Stimulated activated memory B cell treated with anti-CD40 and anti-IgM and Interleukin-4, amounts not matched to agents 10 μg/mL and 1 μg/mL and 100 μg/mL, for 72 hours (primary cell): Measurements from ENCODE around the gene ZNF664.

ENCODE experiments used
- ATAC-seq: fragments of 150-1000 bp; cut with Tn5 transposase; 2 replicates; pipeline ENCODE4 v1.10.0; 2021
- H3K27ac Mint-ChIP-seq: one replicate; pipeline ENCODE4 v1.8.0; 2022; ENCODE audit warnings: mild to moderate bottlenecking, mixed read lengths
- H3K27me3 Mint-ChIP-seq: one replicate; pipeline ENCODE4 v1.8.0; 2022; ENCODE audit warnings: mixed read lengths
- H3K36me3 Mint-ChIP-seq: one replicate; pipeline ENCODE4 v1.8.0; 2022; ENCODE audit warnings: mixed read lengths
- H3K4me1 Mint-ChIP-seq: one replicate; pipeline ENCODE4 v1.8.0; 2022; ENCODE audit warnings: mixed read lengths
- H3K4me3 Mint-ChIP-seq: one replicate; pipeline ENCODE4 v1.8.0; 2022; ENCODE audit warnings: mild to moderate bottlenecking, moderate library complexity, mixed read lengths
- H3K9me3 Mint-ChIP-seq: one replicate; pipeline ENCODE4 v1.8.0; 2022; ENCODE audit warnings: mixed read lengths

Gene ZNF664

DNA sequence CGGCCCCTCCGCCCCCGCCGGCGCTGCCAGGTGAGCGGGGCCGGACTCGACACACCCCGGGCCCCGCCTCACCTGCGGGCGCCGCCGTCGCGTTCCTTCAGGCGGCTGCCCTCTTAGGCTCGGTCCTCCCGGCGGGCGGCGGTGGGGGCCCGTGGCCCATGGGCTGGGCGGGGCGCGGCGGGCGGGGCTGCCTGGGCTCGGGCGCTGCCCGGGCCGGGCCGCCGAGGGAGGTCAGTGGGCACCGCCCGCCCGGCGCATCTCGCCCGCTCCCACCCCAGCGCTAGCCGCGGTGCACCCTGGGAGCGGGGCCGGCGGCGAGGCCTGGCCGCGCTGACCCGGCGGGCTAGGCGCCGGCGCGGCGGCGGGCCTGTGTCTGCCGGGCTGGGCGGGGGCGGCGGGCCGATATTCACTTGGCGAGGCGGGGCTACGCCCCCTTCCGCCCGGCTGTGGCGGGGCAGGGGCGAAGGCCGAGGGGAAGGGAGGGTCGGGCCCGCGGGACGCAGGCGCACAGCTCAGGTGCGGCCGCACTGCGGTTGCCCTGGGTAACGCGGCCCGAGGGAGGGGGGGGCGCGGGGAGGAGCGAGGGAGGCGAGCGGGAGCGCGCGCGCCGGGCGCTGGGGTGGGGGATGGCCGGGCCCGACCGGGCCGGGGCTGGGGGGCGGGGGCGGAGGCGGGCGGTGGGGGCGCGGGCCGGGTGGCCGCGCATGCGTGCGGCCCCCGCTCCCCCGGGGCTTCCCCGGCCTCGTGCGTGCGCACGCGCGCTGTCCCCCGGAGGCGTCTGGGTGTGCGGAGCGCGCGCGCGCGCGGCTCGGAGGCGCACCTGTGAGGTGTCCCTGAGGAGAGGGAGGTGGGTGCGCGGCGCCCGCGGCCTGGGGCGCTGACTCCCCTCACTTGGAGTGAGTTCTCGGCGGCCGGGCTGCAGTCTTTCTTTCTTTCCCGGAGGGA lies at the start of gene ZNF664, which contains the start of gene CCDC92:
Gene ZNF664 (plus strand): TSS at position 759 of the 945 bp plus-strand sequence. CDS start 38,930 bp downstream, outside the sequence.
Gene CCDC92 (minus strand): TSS at position 375 of the 945 bp plus-strand sequence. CDS start 28,526 bp downstream, outside the sequence.
- Mint-ChIP-seq H3K9me3 (no peaks in the 10 kb centered on the region), H3K4me1 (peaks cover 27% of the 10 kb centered on the region), H3K27ac (peak within 1 kb of the TSS; percentile 76), H3K27me3 (no peaks in the 10 kb centered on the region), H3K4me3 (peak within 1 kb of the TSS; percentile 91), H3K36me3 (peaks cover 19% of the 10 kb centered on the region)
- ATAC-seq = peak; percentile 92

DNA sequence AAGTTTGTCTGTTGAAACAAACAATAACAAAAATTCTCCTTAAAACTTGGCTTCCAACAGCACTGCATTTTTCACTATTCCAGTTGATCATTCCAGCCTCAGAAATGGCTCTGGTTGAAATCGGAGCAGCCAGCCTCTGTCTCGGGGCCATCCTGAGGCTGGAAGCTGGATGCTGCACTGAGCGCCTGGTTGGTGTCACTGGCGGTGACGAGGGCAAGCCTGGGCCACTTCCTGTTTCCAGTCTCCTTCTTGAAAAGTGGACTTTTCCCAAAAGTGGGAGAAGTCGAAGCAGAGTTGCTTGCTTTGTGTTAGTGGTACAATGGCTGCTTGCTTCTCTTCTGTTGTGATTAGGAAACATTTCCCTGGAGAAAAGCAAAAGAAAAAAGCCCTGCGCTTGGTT lies 49.1 kb upstream of the ZNF664 start:
- no peak for ATAC-seq
- H3K9me3 Mint-ChIP-seq = no peaks in the 10 kb centered on the region
- H3K27me3 Mint-ChIP-seq = peaks cover 50% of the 10 kb centered on the region
- H3K4me1 Mint-ChIP-seq = peaks cover 14% of the 10 kb centered on the region
- no peak overlapping the region for H3K4me3 Mint-ChIP-seq
- H3K36me3 Mint-ChIP-seq = no peaks in the 10 kb centered on the region
- no peak overlapping the region for H3K27ac Mint-ChIP-seq

DNA sequence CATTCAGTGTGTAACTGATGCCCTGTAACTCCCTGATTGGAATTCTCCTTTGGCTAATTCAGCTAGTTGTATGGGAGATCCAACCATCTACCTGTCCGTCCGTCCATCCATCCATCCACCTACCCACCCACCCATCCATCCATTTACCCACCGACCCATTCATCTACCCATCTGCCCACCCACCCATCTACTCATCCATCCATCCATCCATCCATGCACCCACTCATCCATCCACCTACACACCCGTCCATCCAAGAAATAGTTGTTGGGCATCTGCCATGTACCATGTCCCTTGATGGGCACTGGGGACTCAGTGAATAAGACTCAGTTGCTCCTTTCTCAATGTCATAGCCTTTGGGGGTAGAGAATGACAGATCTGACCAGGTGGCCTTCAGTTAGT lies 48.5 kb upstream of the ZNF664 start:
- Mint-ChIP-seq H3K9me3 (no peaks in the 10 kb centered on the region), H3K27ac (no peak overlapping the region), H3K27me3 (peaks cover 57% of the 10 kb centered on the region), H3K4me3 (no peak overlapping the region), H3K36me3 (no peaks in the 10 kb centered on the region), H3K4me1 (peaks cover 19% of the 10 kb centered on the region)
- no peak for ATAC-seq

DNA sequence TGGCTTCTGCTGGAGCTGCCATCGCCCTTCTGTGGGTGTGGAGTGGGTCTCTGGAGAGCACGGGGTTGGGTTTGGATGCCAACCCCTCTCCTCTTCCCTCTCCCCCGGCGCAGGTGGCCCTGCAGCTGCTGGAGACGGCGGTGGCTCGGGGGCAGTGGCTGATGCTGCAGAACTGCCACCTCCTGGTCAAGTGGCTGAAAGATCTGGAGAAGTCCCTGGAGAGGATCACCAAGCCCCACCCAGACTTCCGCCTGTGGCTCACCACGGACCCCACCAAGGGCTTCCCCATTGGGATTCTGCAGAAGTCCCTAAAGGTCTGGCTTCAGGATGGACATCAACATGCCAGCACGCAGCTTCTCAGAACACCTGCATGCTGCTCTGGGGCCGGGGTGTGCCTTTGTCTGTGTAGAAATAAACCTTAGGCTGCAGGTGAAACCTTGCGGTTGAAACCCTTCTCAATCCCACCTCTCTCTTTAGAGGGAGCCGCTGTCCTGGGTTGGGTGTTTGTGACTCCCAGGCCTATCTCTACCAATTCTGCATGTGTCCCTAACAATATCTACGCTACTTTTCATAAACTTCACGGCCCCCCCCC lies 44.6 kb upstream of the ZNF664 start:
- peaks cover 19% of the 10 kb centered on the region for H3K4me1 Mint-ChIP-seq
- no peak overlapping the region for H3K4me3 Mint-ChIP-seq
- peaks cover 56% of the 10 kb centered on the region for H3K27me3 Mint-ChIP-seq
- H3K9me3 Mint-ChIP-seq = no peaks in the 10 kb centered on the region
- peak; percentile 41 for ATAC-seq
- no peaks in the 10 kb centered on the region for H3K36me3 Mint-ChIP-seq
- H3K27ac Mint-ChIP-seq = no peak overlapping the region

DNA sequence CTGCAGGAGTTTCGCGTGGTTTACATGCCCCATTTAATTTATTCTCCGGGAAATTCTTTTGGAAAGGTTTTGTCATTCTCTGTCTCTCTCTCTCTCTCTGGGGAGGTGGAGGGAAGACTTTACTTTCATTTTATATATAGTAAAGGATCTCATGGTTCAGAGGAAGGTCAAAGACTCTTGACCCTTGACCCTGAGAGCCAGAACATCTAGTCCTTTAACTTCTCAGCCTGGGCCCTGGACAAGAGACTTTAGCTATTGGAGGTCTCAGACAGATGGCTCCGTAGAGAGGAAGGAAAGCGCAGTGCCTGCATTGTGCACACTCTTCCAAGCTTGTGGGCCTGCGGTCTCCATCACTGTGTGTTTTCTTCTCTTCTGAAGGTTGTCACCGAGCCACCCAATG lies 44.1 kb upstream of the ZNF664 start:
- H3K27me3 Mint-ChIP-seq = peaks cover 52% of the 10 kb centered on the region
- no peak for ATAC-seq
- H3K4me3 Mint-ChIP-seq = no peak overlapping the region
- H3K36me3 Mint-ChIP-seq = no peaks in the 10 kb centered on the region
- no peaks in the 10 kb centered on the region for H3K9me3 Mint-ChIP-seq
- H3K4me1 Mint-ChIP-seq = peaks cover 24% of the 10 kb centered on the region
- H3K27ac Mint-ChIP-seq = no peak overlapping the region

DNA sequence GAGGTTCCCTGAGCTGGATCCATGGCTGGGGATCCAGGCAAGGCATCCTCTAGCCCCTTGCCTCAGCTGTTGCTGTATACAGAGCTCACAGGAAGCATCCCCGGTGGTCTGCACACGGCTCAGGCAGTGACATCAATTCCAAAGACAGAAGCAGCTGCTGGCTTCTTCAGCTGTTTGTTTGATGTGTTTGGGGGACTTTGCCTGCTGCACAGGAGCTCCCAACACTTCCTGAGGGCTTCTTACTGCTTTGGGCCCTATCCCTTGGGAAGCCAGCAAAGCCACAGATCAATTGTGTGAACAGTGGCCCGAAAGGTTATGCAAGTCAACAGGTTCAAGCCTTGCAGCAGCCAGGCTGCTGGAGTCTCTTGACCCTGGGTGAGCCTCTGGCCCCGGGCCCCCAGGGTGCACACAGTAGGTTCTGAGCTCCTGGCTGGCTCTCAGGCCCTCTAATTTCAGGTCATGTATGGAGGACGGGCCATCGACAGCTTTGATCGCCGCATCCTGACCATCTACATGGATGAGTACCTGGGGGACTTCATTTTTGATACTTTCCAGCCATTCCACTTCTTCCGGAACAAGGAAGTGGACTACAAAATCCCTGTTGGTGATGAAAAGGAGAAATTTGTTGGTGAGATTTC lies 43.0 kb upstream of the ZNF664 start:
- no peaks in the 10 kb centered on the region for H3K9me3 Mint-ChIP-seq
- ATAC-seq = no peak
- no peak overlapping the region for H3K27ac Mint-ChIP-seq
- peaks cover 28% of the 10 kb centered on the region for H3K4me1 Mint-ChIP-seq
- no peaks in the 10 kb centered on the region for H3K36me3 Mint-ChIP-seq
- no peak overlapping the region for H3K4me3 Mint-ChIP-seq
- peaks cover 40% of the 10 kb centered on the region for H3K27me3 Mint-ChIP-seq

DNA sequence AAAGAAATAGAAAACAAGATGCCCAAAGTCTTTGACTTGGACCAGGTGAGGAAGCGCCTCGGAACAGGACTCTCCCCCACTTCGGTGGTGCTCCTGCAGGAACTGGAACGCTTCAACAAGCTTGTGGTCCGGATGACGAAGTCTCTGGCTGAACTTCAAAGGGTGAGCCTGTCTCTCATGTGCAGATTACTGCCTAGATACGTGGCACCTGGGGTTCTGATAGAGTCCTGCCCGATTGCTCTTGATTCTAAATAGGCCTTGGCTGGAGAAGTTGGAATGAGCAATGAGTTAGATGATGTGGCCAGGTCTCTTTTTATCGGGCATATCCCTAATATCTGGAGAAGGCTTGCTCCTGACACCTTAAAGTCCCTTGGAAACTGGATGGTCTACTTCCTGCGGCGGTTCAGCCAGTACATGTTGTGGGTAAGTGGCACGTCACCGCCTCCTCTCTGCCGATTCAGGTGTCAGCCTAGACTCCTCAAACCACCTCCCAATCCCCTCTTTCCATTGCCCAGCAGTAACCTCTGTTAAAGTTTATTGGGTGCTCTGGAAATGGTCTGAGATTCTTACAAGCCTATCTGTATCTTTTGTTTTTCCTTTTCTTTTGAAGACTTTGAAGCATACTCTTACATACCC lies 41.2 kb upstream of the ZNF664 start:
- H3K27me3 Mint-ChIP-seq = peaks cover 31% of the 10 kb centered on the region
- H3K36me3 Mint-ChIP-seq = peaks cover 9% of the 10 kb centered on the region
- no peak overlapping the region for H3K27ac Mint-ChIP-seq
- H3K4me1 Mint-ChIP-seq = peaks cover 28% of the 10 kb centered on the region
- no peak for ATAC-seq
- no peaks in the 10 kb centered on the region for H3K9me3 Mint-ChIP-seq
- H3K4me3 Mint-ChIP-seq = no peak overlapping the region

DNA sequence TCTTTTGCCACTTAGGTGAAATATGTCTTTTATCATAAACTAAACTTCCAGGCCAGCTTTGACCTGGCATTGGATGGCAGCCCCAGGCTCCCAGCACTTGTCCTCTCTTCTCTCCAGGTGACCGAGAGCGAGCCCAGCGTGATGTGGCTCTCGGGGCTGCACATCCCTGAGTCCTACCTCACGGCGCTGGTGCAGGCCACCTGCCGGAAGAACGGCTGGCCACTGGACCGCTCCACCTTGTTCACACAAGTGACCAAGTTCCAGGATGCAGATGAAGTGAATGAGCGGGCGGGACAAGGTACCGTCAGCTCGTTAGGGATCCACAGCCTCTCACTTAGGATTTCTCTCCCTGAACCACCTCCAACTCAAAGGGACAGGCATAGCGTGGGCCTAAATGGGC lies 39.8 kb upstream of the ZNF664 start:
- Mint-ChIP-seq H3K4me1 (peaks cover 29% of the 10 kb centered on the region), H3K36me3 (peaks cover 19% of the 10 kb centered on the region), H3K27me3 (peaks cover 20% of the 10 kb centered on the region), H3K4me3 (no peak overlapping the region), H3K27ac (no peak overlapping the region), H3K9me3 (no peaks in the 10 kb centered on the region)
- ATAC-seq = no peak

DNA sequence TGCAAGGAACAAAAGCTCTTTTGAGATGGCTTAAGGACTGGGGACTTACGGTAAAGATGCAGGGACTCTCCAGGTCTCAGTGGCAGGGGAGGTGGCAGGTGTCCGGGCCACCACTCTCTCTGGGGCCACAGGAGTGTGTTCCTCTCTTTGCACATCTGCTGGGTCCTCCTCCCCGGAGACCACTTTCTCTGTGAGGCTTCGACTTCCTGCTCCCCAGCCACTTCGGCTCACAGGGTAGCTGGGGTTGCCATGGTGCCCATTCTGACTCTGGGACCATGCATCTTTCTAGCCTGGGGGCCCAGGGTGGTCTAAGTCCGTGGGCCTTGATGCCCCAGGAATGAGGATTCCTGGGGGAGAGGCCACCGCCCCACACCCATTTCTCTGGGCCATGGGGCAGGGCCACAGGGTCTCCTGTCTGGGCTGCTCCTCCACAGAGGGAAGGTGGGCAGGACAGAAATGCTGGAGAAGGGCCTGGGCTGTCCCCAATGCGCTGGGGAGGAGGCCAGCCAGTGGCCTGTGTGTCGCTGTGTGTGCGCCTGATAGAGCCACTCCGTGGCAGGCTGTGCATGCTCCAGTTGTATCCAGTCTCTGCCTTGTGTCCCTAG lies 38.9 kb upstream of the ZNF664 start:
- Mint-ChIP-seq H3K4me1 (peaks cover 29% of the 10 kb centered on the region), H3K27me3 (peaks cover 11% of the 10 kb centered on the region), H3K36me3 (peaks cover 19% of the 10 kb centered on the region), H3K27ac (no peak overlapping the region), H3K9me3 (no peaks in the 10 kb centered on the region), H3K4me3 (no peak overlapping the region)
- ATAC-seq = peak; percentile 25

DNA sequence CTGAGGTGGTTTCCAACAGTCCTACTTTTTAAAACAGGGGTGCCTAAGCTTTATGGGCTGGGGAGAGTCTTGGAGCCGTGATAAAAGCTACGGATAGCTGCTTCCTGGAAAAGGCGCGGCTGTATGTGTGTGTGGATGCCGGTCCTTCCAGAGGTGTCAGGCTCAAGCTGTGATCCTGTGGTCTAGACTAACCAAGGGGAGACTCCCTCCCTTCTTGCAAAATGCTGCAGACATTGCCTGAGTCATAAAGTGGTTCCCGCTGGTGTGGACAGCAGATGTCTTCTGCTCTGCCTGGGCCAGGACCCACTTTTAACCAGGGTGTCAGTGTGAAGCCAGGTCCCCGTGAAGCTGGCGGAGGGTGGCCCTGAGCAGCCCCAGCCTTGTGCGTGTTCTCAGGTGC lies 38.2 kb upstream of the ZNF664 start:
- peaks cover 19% of the 10 kb centered on the region for H3K36me3 Mint-ChIP-seq
- no peak for ATAC-seq
- H3K4me1 Mint-ChIP-seq = peaks cover 27% of the 10 kb centered on the region
- H3K27me3 Mint-ChIP-seq = peaks cover 4% of the 10 kb centered on the region
- H3K4me3 Mint-ChIP-seq = no peak overlapping the region
- H3K27ac Mint-ChIP-seq = no peak overlapping the region
- no peaks in the 10 kb centered on the region for H3K9me3 Mint-ChIP-seq

DNA sequence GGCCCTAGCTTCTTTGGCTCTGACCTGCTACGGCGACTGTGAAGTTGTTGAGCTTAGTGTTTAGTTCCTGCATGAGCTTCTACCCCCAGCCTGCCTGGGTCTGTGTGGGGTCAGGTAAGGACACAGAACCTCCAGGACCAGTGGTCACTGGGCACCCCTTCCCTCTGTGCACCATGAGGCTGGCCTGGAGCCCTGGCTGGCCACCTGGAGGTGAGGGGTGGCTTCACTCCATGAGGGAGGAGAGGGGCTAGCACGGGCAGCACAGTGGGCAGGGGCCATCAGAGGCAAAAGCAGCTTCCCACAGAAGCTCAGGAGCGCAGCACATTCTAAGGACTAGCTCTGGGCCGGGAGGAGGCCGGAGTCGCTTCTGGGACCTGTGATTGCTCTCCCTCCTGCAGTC lies 37.1 kb upstream of the ZNF664 start:
- Mint-ChIP-seq H3K9me3 (no peaks in the 10 kb centered on the region), H3K27me3 (no peaks in the 10 kb centered on the region), H3K36me3 (peaks cover 27% of the 10 kb centered on the region), H3K27ac (no peak overlapping the region), H3K4me3 (no peak overlapping the region), H3K4me1 (peaks cover 27% of the 10 kb centered on the region)
- ATAC-seq = no peak

DNA sequence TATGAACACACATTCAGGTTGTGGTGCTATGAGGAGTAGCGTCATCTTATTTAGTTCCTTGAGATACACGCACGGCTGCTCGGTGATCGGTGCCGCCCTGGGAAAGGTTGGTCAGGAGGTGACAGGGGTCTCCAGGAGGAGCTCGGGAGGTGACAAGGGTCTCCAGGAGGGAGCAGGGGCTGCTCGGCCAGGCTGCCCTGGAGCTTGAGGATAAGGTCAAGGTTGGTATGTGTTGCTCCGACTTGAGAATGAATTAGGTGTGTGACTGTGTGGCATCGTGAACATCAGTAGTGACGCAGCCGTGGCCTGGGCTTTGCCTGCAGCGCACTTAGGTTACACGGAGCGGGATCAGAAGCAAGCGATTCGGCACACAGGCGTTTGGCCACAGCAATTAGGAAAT lies 36.5 kb upstream of the ZNF664 start:
- peaks cover 31% of the 10 kb centered on the region for H3K36me3 Mint-ChIP-seq
- H3K9me3 Mint-ChIP-seq = no peaks in the 10 kb centered on the region
- H3K4me3 Mint-ChIP-seq = no peak overlapping the region
- H3K27me3 Mint-ChIP-seq = no peaks in the 10 kb centered on the region
- no peak overlapping the region for H3K27ac Mint-ChIP-seq
- H3K4me1 Mint-ChIP-seq = peaks cover 27% of the 10 kb centered on the region
- ATAC-seq = no peak

DNA sequence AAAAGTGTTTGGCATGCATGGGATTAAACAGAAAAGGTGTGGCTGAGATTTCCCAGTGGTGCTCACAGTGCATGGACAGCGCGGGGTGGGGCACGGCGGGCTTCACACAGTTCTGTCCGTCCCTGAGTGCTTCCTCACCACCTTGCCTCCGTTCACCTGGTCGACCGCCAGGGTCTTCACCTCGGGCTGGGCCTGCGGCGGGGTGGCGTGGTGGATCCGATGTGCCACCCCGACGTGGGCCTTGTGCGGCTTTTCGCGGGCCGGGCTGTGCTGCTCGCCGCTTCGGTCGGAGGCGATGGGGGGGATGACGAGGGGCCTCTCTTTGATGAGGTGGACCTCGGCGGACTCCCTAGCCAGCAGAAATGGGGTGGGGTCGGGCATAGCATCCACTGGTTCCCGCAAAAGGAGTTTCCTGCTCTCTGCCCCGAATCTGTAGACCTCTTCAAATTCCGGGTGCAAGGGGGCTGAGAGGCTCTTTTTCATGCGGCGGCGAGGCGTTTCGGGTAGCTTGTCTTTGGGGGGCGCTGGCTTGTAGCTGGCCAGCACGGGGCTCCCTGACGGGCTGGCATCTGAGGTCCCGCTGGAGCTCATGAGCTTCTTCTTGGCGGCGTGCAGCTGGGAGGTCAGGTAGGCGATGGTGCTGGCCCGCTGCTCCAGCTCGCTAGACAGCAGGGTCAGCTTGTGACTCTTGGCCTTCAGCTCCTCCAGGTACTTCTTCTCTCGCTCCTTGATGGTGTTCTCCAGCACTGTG lies 35.9 kb upstream of the ZNF664 start:
- no peak for ATAC-seq
- peak overlapping the region; percentile 42 for H3K27ac Mint-ChIP-seq
- peaks cover 27% of the 10 kb centered on the region for H3K4me1 Mint-ChIP-seq
- H3K36me3 Mint-ChIP-seq = peaks cover 38% of the 10 kb centered on the region
- no peaks in the 10 kb centered on the region for H3K27me3 Mint-ChIP-seq
- no peaks in the 10 kb centered on the region for H3K9me3 Mint-ChIP-seq
- no peak overlapping the region for H3K4me3 Mint-ChIP-seq
